Kidney glomerular epithelial cell (primary cell): ENCODE measurements around the gene ZNF441.
"Not testable (repeated sequence)": the region's sequence is repeated elsewhere in the genome, so short reads cannot be mapped to it uniquely, and the experiment has no call there.

Experiments
- DNase-seq: peaks from one replicate; lab custom pipeline; 2025; lab: John Stamatoyannopoulos, UW

Gene ZNF441

GRCh38 chr19:11780431-11781020, 13.7 kb downstream of the ZNF441 start:
- DNase-seq, result no peak

- no peak for DNase-seq
Measured at GRCh38 chr19:11781295-11782057, 14.7 kb downstream of the ZNF441 start.

- DNase-seq, result no peak
Measured at GRCh38 chr19:11783767-11784166, 17.0 kb downstream of the ZNF441 start.

- DNase-seq, result no peak
Measured at GRCh38 chr19:11784356-11784755, 17.6 kb downstream of the ZNF441 start.

GRCh38 chr19:11787536-11787935, 20.7 kb downstream of the ZNF441 start:
- DNase-seq, result no peak

GRCh38 chr19:11792942-11793341, 26.1 kb downstream of the ZNF441 start:
- DNase-seq, result no peak

- peak; percentile 75 for DNase-seq
Measured at GRCh38 chr19:11797491-11797890, 30.7 kb downstream of the ZNF441 start.

GRCh38 chr19:11798391-11799330, 31.9 kb downstream of the ZNF441 start, which contains the start of gene ZNF491:
TSS of gene ZNF491 (plus strand) at chr19:11798523. CDS start at chr19:11805954, 7,431 bp downstream.
- DNase-seq, result peak; percentile 54

- DNase-seq, result no peak
Measured at GRCh38 chr19:11806354-11807098, 39.7 kb downstream of the ZNF441 start.

GRCh38 chr19:11807099-11807380, 40.2 kb downstream of the ZNF441 start:
- no peak for DNase-seq

GRCh38 chr19:11813703-11814028, 46.9 kb downstream of the ZNF441 start:
- no peak for DNase-seq

GRCh38 chr19:11814029-11814699, 47.4 kb downstream of the ZNF441 start, which contains the start of gene ZNF440:
TSS of gene ZNF440 (plus strand) at chr19:11814273. CDS start at chr19:11814448, 175 bp downstream.
- DNase-seq, result peak; percentile 94

- DNase-seq, result no peak
Measured at GRCh38 chr19:11814700-11815035, 47.9 kb downstream of the ZNF441 start.

GRCh38 chr19:11821474-11822109, 54.8 kb downstream of the ZNF441 start:
- peak; percentile 10 for DNase-seq

- DNase-seq, result not testable (repeated sequence)
Measured at GRCh38 chr19:11828957-11829876, 62.4 kb downstream of the ZNF441 start.

GRCh38 chr19:11832253-11832912, 65.6 kb downstream of the ZNF441 start:
- no peak for DNase-seq

- DNase-seq, result no peak
Measured at GRCh38 chr19:11833541-11833940, 66.7 kb downstream of the ZNF441 start.
